NCI-H1105 (cell line): ENCODE measurements around the gene LIPC.

Source experiments
- DNase-seq: peaks from one replicate; lab custom pipeline; 2025; lab: John Stamatoyannopoulos, UW

Gene LIPC

DNA sequence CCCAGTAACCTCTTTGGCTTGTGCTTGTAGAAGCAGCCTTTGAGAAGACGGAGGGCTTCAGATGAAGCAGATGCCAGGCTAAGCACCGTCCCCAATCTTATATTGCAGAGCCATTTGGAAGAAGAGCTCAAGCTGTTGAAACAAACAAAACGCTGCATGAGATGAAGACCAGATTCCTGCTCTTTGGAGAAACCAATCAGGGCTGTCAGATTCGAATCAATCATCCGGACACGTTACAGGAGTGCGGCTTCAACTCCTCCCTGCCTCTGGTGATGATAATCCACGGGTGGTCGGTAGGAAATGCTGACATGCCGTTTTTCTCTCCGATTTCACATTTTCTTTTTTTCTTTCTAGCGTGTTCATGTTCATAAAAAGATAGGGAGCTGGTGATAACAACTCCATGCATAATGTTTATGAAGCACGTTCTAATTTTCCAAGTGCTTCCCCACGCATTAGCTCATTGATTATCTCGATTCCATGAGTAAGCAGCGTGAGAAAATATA, 106.5 kb downstream of the LIPC start:
- DNase-seq, result no peak

DNA sequence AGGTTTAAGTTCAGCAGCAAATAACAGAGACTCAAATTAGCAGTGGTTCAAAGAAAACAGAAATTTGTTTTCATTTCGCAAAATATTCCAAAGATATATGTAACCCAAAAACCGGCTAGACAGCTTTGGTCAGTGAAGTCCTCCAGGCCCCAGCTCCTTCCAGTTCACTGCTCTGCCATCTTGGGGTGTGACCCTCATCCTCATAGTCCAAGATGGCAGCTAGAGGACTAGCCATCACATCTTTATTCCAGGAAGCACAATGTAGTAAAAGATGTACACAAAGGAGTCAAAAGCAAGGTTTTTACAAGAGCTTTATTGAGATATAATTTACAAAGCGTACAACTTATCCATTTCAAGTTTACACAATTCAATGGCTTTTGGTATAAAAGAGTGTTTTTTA, 107.1 kb downstream of the LIPC start:
- DNase-seq, result no peak

- DNase-seq, result no peak
These were observed 107.8 kb downstream of the LIPC start for GRCh38 chr15:58539548-58539947.

GRCh38 chr15:58541410-58542087, 109.8 kb downstream of the LIPC start:
- DNase-seq, result no peak

DNA sequence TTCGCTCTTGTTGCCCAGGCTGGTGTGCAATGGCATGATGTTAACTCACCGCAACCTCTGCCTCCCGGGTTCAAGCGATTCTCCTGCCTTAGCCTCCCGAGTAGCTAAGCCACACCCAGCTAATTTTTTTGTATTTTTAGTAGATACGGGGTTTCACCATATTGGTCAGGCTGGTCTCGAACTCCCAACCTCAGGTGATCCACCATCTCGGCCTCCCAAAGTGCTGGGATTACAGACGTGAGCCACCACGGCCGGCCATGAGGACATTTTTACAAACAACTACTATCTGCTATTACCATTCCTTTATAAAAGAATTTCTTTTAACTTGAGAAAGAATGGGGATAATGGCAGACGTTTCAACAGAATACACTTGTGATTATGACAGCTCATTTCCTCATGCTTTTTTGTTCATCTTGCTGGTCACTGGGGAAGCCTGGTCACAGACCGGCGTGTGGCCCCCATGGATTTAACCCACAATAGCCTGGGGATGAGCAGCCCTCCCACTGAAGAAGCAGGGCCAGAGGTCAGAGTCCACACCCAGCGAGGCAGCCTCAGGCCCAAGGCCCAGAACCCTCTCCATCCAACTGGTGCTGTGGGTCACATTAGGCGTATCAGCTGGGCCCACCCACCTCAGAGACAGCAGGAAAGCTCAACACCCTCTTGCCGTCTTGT, 112.0 kb downstream of the LIPC start:
- DNase-seq, result no peak

GRCh38 chr15:58544756-58545155, 113.0 kb downstream of the LIPC start:
- no peak for DNase-seq

- no peak for DNase-seq
These were observed 113.7 kb downstream of the LIPC start for GRCh38 chr15:58545307-58546065.

- no peak for DNase-seq
These were observed 114.3 kb downstream of the LIPC start for GRCh38 chr15:58546066-58546591.

DNA sequence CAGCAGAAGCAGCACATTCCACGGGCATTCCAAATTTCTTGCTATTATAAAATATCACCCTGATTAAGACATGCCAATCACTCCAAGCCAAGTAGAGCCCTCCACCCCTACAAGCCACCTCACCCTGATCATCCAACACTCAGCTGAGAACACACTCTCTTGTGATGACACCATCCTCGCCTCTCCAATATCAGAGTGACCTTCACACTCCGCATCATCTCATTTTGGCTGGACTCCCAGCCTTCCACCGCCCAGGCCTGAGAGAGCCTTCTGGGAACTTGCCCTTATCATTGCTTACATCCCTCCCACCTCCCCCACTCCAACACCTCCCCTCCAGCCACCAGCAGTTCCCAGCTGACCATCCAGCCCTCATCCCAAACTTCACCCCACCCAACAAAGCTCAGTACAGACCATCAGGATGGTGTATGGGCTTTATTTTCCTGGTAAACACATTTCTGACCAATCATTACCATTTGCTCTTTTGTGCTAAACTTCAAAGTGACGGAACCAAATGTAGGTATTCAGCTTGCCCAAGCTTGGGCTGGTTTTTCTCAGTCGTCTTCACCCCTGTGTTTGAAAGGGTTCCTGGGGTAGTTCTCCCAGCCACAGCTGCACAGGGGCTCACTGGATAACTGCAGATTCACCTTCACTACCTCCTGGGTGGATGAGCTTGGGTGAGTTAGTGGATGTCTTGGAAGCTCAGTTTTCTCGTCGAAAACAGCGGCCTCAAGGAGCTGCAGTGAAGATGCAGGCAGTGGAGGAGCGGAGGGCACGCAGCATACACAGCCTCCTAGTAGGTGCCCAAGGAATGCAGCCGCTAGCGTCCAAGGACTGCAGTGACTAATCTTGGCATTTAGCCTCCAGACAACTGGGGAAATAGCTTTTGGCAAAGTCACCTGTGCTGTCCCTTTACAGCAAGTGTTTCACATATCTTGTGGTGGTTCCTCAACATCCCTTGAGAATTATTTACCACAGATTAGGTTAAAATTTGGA, 115.1 kb downstream of the LIPC start:
- no peak for DNase-seq

- no peak for DNase-seq
These were observed 116.0 kb downstream of the LIPC start for GRCh38 chr15:58547628-58548307.

DNA sequence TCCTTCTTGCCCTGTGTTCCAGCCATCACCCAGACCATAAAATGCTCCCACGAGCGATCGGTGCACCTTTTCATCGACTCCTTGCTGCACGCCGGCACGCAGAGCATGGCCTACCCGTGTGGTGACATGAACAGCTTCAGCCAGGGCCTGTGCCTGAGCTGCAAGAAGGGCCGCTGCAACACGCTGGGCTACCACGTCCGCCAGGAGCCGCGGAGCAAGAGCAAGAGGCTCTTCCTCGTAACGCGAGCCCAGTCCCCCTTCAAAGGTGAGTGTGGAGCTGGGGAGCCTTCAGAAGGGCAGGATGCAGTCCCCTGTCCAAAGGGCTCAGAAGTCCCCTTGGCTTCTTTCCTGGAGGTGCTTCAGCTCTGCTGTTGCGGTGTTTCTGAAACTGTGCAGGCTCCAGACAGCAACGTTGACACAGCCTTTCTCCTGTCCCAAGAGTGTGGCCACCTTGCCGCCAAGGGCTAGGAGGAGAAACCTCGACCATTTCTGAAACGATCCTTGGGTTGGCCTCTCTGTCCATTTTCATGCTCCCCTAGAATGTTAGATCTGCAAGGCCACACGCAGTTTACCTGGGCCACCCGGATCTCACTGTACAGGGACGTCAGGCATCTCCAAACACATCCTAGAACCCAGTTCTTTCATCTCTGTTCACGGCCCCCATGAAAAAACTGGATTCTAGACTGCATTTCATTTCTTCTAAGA, 116.7 kb downstream of the LIPC start:
- no peak for DNase-seq

GRCh38 chr15:58549013-58549784, 117.4 kb downstream of the LIPC start:
- no peak for DNase-seq

DNA sequence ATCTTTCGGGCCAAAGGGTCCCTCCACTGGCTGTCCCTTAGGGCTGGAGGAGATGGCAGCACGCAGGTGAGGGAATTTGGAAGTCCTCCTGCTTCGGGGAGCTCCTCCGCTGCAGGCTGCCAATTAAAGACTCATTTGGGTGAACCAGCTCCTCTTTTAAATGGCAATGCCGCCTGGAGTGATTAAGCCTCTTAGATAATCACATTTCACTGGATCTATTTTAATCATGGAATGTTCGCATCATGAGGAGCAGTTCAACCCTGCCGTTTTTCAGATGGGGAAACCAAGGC, 117.9 kb downstream of the LIPC start:
- no peak for DNase-seq

GRCh38 chr15:58551084-58551763, 119.4 kb downstream of the LIPC start:
- no peak for DNase-seq

- no peak for DNase-seq
These were observed 120.1 kb downstream of the LIPC start for GRCh38 chr15:58551764-58552504.

GRCh38 chr15:58552505-58553364, 120.9 kb downstream of the LIPC start:
- DNase-seq, result no peak

DNA sequence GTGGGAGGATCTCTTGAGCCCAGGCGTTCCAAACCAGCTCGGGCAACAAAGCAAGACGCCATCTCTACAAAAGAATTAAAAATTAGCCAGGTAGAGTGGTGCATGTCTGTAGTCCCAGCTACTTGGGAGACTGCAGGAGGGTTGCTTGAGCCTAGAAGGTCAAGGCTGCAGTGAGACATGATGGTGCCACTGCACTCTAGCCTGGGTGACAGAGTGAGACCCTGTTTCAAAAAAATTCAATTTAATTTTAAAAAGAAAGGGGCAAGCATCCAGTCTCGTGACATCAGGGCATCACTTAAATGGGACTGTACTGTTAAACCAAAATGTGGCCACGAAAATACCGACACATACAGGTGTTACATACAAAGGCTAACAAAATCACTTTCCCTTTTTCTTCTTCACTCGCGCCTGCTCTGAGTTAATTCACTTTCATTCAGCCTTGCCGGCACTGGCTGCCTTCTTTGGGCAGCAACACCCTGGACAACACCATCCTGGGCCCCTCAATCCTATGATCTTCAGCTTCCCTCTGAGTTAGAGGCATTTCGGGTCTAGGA, 121.7 kb downstream of the LIPC start:
- DNase-seq, result no peak
